Measurements from ENCODE around the gene TP63.
"Not testable (repeated sequence)": the region's sequence is repeated elsewhere in the genome, so short reads cannot be mapped to it uniquely, and the experiment has no call there.

Gene TP63

DNA sequence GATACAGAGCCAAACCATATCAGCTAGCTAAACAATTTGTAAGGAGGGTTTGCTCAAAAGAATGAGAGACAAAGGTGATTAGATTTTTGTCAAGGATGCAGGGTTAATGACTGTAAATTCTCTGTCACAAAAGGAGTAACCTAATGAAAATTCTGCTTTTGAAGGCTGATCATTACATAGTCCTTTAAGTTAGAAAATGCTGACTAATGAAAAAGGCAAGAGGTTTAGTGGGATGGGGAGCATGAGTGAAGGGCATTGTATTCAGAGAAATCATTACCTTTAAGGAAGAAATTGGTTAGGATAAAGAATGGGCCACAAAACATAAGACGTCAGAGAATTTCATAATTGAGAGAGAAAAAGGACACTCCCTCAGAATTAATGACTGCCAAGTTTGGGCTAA, 97.7 kb downstream of the TP63 start:
- no peak for DNase-seq

DNA sequence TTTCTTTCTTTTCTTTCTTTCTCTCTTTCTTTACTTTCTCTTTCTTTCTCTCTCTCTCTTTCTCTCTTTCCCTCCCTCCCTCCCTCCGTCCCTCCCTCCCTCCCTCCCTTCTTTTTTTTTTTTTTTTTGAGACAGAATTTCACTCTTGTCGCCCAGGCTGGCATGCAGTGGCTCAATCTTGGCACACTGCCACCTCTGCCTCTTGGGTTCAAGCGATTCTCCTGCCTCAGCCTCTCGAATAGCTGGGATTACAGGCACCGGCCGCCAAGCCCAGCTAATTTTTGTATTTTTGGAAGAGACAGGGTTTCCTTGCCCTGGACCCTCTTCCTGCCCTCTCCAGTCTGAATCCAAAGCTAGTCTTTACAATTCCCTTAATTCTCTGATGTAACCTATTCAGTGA, 102.9 kb downstream of the TP63 start:
- no peak for DNase-seq

DNA sequence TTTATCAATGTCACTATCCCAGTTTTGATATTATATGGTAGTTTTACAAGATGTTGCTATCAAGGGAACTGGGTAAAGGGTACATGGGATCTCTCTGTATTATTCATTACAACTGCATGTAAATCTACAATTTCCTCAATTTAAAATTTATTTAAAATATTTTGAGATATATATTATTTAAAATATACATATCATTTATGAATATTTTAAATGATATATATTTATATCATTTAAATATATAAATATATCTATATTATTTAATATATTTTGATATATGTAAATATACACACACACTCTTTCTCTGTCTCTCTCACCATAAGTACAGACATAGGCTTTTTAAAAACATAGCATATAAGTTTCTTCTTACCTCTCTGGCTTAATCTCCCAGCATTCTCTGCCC, 104.7 kb downstream of the TP63 start:
- no peak for DNase-seq

DNA sequence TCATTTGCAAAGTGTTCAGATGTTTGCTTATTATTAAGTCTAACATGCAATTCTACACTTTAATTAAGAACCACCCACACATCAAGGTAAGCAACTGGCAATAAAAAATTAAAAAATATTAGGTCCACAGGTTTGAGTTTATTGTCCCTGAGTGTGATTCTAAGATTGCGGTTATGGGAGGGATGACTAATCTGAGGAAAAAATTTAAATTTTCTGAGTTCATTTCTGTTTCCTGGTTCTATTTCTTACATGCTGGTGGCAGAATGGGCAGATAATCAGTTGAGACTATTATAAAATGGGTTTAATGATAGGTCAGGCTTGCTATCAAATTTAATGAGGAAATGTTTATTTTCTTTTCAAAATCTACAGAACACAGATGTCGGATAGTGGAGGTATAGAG, 105.9 kb downstream of the TP63 start:
- DNase-seq, result no peak

DNA sequence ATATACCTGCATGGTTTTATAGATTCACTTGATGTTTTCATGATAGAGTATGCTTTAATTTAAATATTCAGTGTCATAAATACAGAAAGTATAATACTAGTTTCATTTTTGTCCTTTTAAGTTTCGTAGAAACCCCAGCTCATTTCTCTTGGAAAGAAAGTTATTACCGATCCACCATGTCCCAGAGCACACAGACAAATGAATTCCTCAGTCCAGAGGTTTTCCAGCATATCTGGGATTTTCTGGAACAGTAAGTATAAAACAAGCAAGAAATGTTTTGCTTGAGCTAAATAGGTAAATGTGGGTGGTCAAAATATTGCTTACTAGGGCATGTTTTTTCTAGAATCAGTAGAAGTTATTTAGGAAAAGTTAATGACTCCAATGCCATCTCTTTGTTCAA, 106.4 kb downstream of the TP63 start:
- DNase-seq, result no peak

DNA sequence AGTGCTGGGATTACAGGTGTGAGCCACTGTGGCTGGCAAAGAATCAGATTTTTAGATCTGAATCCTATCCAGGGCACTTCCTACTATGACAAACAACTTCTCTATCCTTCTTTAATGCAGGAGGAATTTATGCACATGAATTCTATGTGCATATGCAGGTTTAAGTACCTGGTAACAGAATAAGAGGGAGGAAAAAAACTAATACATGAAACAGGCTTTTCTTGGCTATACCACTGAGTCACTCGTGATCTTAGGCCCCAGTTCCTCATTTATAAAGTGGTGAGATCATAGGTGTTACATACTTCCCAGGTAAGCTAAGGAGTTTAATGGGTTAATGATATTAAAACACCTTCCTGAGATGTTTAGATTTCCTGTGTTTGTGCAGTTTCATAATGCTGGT, 108.2 kb downstream of the TP63 start:
- DNase-seq, result no peak

DNA sequence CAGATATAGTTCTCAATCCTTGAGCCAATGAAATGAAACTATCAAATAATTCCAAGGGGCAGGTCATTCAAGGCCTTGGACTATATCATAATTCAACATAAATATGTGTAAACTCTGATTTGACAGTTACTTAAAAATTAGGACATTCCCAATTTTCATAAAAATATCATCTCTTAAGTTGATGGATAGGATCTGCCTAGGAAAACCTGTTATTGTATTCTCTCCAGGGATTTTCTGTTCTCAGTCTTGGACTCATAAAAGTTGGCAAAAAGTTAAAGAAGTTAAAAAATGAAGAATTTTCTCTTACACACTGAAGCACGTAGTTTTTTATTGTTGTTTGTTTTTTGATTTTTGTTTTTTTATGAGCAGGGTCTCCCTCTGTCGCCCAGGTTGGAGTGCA, 109.0 kb downstream of the TP63 start:
- no peak for DNase-seq

DNA sequence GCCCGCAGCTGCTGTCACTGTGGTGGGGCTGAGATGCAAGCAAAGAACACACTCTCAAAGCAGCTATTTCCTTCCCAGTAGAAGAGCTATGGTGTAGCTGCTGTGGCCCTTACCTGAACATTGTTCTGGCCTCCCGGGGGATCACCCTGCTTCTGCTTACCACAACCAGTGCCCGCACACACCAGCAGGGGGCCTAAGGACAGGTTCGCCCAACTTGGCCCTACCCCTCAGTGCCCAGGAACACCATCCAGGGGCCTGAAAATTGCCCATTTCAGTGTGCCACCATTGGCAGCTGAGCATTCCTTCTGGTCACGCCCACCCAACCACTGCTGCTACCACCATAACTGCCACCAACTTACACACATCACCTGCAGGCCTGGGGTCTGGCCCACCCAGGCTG, 113.0 kb downstream of the TP63 start:
- no peak for DNase-seq

DNA sequence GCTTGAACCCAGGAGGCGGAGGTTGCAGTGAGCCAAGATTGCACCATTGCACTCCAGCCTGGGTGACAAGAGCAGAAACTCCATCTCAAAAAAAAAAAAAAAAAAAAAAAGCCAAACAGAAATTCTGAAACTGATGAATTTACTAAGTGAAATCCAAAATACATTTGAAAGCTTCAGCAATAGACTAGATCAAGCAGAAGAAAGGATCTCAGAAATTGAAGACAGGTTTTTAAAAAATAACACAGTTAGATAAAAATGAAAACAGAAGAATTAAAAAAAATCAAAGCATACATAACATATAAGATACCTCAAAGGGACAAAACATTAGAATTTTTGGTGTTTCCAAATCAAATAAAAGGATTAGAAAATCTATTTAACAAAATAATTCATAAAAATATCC, 114.4 kb downstream of the TP63 start:
- DNase-seq, result peak; percentile 2

DNA sequence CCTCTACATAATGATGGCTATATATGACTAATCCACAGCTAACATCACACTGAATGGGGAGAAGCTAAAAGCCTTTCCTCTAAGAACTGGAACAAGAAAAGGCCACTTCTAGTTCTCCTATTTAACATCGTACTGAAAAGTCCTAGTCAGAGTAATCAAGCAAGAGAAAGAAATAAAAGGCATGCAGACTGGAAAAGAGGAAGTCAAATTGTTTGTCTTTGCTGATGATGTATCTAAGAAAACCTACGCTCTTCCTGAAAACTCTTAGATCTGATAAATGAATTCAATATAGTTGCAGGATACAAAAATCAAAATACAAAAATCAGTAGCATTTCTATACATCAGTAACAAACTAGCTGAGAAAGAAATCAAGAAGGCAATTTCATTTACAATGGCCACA, 116.9 kb downstream of the TP63 start:
- no peak for DNase-seq

DNA sequence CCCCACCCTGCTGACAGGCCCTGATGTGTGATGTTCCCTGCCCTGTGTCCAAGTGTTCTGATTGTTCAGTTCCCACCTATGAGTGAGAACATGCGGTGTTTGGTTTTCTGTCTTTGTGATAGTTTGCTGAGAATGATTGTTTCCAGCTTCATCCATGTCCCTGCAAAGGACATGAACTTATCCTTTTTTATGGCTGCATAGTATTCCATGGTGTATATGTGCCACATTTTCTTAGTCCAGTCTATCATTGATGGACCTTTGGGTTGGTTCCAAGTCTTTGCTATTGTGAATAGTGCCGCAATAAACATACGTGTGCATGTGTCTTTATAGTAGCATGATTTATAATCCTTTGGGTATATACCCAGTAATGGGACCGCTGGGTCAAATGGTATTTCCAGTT, 119.8 kb downstream of the TP63 start:
- not testable (repeated sequence) for DNase-seq

DNA sequence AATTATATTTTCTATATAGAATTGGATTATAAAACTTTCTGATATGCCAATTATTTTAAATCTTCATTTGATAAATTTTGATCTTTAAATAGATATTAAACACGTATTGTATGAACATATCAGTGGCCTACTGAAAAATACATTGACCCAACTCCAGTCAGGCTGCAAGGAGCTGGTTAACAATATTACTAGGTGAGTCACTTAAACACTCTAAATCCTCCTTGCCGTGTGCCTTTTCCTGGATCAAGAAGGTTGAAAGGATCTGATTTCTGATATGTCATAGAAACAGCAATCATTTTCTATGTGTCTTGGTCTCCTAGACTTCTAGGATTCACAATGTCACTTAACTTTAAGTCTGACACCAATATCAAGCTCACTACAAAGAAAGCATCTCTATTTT, 123.2 kb downstream of the TP63 start:
- DNase-seq, result no peak

DNA sequence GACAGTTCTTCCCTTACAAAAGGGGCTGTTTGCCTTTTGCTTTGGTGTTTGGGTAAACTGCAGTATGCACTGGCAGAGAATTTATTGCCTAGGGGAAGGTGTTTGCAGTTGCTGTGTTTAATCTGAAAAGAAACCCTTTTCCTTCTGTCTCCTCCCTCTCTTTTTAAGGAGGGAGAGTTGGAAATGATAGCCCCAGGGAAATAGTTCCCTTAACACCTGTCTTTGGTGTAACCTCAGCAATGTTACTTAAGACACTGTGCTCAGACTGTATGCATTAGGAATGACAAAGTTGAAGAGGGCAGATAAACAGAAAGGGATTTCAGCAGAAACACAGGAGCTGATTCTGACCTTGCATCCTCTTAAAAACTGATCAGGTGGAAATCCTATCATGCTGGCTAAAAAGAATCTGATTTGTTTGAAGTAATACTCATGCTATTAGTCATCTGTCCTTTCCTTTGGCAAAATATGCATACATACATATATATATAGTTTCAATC, 125.4 kb downstream of the TP63 start:
- DNase-seq, result no peak

DNA sequence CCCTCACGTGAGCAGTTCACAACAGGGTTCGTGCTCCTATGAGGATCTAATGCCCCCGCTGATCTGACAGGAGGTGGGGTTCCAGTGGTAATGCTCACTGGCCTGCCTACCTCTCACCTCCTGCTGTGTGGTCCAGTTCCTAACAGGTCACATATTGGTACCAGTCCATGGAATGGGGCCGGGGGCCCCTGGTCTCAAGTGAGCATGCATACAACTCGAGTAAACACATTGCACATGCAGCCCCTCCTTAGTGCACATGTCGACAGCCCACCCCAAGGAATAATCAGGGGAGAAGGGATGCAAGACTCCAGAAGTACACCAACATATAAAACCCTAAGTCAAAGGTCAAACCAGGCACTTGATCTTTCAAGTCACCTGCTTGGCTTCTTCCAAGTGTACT, 127.0 kb downstream of the TP63 start:
- DNase-seq, result no peak

DNA sequence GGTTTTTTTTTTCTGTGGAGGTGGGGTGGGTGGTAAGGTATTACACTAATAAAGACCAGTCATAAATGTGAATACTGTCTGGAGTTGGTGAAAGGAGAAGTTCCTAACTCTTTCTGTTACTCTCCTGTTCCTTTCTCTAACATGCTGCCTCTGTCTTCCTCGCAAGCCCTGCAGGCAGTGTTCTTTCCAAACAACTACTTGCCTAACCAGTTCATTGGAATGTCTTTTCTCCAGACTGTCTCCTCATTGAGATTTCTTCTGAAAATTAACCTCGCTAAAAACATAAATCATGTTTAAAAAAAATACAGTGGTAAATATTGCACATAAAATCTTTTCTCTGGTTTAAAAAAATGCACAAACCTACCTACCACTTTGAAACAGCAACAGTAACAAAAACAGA, 135.2 kb downstream of the TP63 start:
- no peak for DNase-seq

DNA sequence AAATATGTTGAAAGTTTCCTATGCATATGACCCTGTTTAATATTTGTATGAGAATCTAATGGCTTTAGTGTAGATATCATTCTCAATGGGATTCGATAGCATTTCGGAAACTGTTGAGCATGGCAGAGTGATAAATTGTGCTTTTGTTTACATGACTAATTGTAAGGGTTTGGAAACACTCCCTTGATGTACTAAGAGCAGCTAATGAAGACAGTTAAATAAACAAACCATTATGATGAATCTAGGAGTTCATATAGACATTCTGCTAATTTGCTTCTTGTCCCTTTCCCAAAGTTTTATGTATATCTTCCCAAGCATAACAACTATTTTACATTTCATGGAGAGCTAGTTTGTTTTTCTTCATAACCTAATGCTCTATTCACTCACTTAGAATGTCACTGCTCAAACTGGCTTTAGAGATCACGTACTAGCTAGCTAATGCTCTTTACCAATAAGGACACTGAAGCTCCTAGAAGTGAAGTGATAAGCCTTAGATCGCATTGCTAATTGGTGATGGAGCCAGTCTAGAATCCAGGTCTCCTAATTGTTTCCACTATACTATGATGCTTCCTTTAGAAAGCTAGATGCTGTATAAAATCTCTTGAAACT, 140.8 kb downstream of the TP63 start:
- DNase-seq, result peak; percentile 41

DNA sequence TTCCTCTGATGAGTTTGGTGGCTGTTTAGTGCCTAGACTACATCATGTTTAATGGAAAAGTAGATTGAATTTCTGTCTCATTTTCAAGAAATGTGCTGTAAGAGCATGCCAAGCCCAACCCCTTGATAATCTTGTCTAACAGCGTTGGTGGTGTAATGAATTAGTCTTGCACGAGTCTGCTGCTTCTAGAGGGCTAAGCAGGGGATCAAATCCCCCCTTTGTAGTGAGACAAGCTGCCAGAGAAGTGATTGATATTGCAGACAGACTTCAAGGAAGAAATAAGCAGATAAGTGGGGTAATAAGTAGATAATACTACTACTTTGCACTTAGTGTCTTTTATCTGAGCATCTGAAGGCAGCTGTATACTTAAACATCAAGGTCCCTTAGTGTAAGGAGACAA, 141.4 kb downstream of the TP63 start:
- DNase-seq, result no peak

DNA sequence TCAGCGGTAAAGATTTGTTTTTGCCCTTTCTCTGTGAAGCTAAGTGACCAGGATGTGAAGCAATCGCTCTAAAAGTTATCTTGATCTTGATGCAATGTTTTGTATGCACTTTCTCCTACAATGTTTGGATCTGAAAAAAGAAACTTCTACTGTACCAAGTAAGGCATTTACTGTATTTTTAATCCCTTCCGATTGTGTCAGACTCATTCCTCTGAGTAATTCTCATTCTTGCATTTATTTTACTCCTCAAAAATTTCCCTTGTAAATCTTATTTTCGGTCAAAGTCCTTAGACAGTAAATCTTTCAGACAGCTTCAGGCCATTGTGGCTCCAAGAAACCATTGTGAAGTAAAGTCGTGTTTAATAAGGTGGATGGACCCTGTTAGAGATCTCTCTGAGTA, 141.9 kb downstream of the TP63 start:
- DNase-seq, result no peak

DNA sequence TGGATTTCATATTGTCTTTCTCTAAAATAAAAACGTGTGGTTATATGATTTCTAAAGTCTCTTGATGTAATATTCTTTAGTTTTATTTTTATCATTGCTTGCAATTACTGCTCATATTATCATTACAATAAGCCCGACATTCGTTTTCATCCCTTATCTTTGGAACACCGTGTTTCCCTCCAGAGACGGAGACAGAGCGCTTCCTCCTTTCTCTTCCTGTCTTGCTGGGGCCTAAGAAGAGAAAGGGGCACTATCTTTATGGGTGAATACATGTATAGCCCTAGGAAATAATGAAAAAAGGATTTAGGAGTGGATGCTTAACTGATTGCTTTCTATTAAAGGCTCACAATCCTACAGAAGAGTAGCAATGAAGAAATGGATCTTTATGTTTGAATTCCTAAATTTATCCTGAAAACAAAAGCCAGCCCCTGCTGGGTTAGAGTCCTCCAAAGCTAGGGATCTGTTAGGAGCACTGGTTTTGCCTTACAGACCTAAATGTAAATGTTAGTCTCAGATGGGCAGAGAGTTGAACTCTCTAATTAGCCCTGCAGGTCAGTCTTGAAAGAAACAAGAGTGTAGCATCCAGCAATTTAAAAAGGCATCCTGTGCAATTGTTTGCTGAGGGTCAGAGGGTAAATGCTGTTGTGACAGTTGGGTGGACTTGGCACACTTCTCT, 145.1 kb downstream of the TP63 start:
- no peak for DNase-seq

DNA sequence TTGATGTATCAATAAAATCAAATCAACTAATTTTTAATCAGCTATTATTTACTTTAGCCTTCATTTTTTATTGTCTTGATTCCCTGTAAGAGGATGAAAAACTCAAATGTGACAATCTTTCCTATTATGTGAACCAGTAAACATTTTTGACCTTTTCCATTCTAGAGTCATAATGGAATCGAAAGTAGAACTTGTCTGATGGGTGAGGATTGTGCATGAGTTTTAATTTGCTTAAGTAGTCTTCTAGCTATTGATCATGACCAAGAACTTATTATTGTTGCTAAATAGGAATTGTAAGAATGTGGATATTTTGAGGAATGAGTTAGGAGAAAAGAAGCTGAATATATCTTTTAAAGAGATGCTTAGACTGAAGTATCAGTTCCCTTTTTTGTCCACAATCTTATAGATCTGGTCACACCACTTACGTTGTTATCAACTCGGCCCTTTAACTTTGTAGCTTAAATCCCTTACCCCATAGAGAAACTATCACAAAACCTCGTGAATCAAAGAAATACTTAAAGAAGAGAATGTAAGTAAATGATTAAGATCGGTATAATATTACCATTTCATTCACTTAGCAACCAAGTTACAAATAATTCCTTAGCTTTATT, 147.3 kb downstream of the TP63 start:
- no peak for DNase-seq

DNA sequence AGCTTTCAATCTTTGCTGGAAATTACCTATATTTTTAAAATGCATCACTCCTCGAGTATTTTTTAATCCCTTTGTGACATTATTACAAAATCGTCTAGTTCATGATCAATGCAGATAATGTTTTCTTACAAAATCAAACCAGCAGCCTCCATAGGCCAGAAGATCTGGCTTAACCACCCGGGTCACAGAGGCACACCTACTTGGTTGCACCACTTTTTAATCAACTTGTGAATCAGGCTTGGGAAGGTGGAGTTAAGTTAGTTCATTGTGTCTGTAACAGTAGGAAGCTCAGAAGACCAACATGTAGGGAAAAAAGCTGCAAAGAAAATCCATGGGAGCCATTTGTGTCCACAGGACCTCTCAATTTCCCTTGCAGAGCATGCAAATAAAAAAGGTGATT, 148.0 kb downstream of the TP63 start:
- DNase-seq, result no peak

DNA sequence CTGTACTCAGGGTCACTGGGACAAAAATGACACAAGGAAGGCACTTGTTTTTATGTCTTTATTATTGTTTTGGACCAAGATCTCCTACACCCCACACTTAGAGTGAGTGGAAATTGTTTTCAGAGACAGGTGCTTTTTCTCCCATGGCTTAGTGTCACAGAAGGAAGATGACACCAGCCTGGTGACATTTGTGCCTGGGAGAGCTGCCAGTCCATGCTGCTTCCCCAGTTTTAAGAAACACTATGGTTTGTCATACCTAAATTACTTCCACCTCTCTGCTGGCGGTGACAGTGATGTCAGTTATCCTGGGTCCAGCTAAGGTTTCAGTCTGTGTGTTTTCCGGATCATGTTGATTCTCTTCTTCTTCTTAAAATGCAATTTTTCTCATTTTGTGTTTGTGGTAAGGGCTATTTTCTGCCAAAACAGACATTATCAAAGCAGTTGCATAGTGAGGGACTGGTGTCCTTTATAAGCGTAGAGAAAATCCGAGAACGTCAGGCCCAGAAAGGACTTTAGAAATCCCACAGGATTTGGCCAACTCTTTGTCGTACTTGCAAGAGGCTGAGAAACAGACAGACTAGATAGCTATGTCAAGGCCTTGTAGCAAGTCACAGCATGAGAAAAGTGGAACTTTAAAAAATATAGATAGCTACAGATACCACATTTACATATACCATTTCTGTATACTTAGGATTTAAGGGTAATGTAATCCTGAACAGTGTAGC, 149.5 kb downstream of the TP63 start:
- no peak for DNase-seq

DNA sequence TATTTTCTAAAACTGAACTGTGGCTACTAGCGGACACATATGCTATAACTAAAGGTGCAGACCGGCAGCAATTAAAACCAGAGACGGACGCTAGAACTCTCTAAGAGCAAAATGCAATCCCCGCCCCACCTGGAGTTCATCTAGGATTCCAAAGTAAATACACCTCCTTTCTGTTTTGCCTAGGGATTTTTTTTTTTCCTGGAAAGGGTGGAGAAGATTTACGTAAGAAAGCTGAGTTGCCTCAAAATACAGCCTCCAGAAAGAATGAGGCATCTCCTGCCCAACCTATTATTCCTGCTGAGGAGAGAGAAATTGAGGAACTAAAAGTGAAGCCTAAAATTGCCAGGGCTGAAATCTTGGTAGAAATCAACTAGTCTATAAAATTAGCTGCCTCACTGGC, 150.2 kb downstream of the TP63 start:
- no peak for DNase-seq

DNA sequence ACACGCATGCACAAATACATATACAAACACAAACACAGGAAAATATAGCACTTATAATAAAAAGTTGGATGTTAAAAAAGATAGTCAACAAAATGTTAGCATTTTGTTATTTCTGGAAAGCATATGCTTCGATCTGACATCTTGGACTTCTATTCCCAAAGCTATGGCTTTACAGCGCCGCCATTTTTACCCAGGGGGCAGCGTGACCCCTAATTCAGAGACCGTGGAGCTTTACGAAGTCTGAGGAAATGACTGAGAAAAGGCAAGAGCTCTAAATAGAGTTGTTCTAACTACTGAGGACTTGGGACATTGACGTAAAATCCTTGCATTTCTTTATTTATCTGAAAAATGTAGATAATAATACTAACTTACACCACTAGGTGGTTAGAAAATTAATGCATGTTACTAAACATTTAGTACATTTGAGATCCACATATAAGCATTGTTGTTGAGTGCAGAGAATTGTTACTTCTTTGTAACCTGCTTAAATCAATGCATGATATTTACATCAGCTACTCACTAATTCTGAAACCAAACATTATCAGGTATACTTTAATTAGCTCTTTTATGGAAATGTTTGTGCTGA, 155.4 kb downstream of the TP63 start:
- no peak for DNase-seq

All from NCI-H1436 (cell line).